Prostate gland (tissue), 2 donors: Measurements from ENCODE around the gene ZNRD2. TPM values are rescaled to one million over a fixed set of nuclear protein-coding genes. Genes with fewer than 3 reads are reported as not detected.
A peak's percentile ranks its signal among the peaks of the same experiment; 100 is the strongest.

Experiments used
- DNase-seq: peaks from one replicate; pipeline ENCODE4 v3.0.0-alpha.2; 2019; ENCODE audit warnings: low spot score
- H3K27ac ChIP-seq, 2 donors: fragments of 200-600 bp; sonication (generic); 2 replicates each; pipeline ENCODE4 v1.5.1; 2017 to 2019
- H3K27me3 ChIP-seq: fragments of 200-600 bp; sonication (generic); replicated peaks from 2 replicates; pipeline ENCODE4 v1.5.1; 2019; ENCODE audit not compliant: insufficient read depth
- H3K36me3 ChIP-seq, 2 donors: fragments of 200-600 bp; sonication (generic); 1 replicate in 1 of 2; 2 replicates in 1 of 2; pipeline versions ENCODE4 v1.5.1 to v1.8.1; 2017 to 2019
- H3K4me1 ChIP-seq: fragments of 200-600 bp; sonication (generic); replicated peaks from 2 replicates; pipeline ENCODE4 v1.5.1; 2019
- H3K4me3 ChIP-seq, 2 donors: fragments of 200-600 bp; sonication (generic); 2 replicates each; pipeline ENCODE4 v1.5.1; 2017 to 2019
- H3K9me3 ChIP-seq: fragments of 200-600 bp; sonication (generic); 2 replicates; pipeline ENCODE4 v1.5.1; 2017
- POLR2A ChIP-seq: fragments of 450-650 bp; IDR thresholded peaks from one replicate; pipeline ENCODE4 v1.6.1; 2016; ENCODE audit warnings: antibody characterized with exemption, mild to moderate bottlenecking
- POLR2AphosphoS5 ChIP-seq: sonication (generic); formaldehyde crosslinking; IDR thresholded peaks from one replicate; pipeline ENCODE4 v1.6.1; 2017; ENCODE audit warnings: antibody characterized with exemption
- whole genome bisulfite sequencing: methylation state at CpG from one replicate; pipeline ENCODE4 v1.1.5; 2018; 5-methylcytosine and 5-hydroxymethylcytosine counted together
- intact Hi-C: fragments of 100-400 bp; cut with DNase I; formaldehyde crosslinking; loops from one replicate; pipeline ENCODE4 v1.14.2; 2022
- total RNA-seq, 2 donors: library from RNA; depleted of rRNA; stranded (reverse); fragments of >200 nt; gene quantifications; one replicate each; pipeline ENCODE4 v1.1.0, GENCODE V29; 2016
- TF ChIP-seq, protein P1 (sequence below), 4 experiments: fragments of 200-600 bp in 2 of 4; fragments of 450-650 bp in 2 of 4; sonication (generic) in 2 of 4; IDR thresholded peaks; 1 replicate in 3 of 4; 2 replicates in 1 of 4; pipeline ENCODE4 v1.5.1; 2016 to 2019; ENCODE audit warnings: antibody characterized with exemption in 4 of 4, mild to moderate bottlenecking in 2 of 4, moderate library complexity in 2 of 4

The ZNRD2 gene
- total RNA-seq, 2 donors from 2014 or later, result 72.8 to 98.1 TPM

GRCh38 chr11:65545853-65546216, 24.4 kb upstream of the ZNRD2 start:
- intact Hi-C loops, result no loop called here
- no peak for DNase-seq
- no peaks in the 10 kb centered on the region for H3K36me3 ChIP-seq
- H3K9me3 ChIP-seq, result no peaks in the 10 kb centered on the region
- TF ChIP-seq POLR2A (no peak), POLR2AphosphoS5 (no peak)
- TF ChIP-seq, protein P1, sequence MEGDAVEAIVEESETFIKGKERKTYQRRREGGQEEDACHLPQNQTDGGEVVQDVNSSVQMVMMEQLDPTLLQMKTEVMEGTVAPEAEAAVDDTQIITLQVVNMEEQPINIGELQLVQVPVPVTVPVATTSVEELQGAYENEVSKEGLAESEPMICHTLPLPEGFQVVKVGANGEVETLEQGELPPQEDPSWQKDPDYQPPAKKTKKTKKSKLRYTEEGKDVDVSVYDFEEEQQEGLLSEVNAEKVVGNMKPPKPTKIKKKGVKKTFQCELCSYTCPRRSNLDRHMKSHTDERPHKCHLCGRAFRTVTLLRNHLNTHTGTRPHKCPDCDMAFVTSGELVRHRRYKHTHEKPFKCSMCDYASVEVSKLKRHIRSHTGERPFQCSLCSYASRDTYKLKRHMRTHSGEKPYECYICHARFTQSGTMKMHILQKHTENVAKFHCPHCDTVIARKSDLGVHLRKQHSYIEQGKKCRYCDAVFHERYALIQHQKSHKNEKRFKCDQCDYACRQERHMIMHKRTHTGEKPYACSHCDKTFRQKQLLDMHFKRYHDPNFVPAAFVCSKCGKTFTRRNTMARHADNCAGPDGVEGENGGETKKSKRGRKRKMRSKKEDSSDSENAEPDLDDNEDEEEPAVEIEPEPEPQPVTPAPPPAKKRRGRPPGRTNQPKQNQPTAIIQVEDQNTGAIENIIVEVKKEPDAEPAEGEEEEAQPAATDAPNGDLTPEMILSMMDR (IDR thresholded peaks at IDR 0.05), result no peak
- no peaks in the 10 kb centered on the region for H3K27me3 ChIP-seq
- H3K4me1 ChIP-seq, result peaks cover 10% of the 10 kb centered on the region
- no peak overlapping the region for H3K4me3 ChIP-seq
- H3K27ac ChIP-seq, result peak overlapping the region; percentile 69 to 76
- WGBS, result 66% methylated on average over 4 of the region's 4 CpGs

DNA sequence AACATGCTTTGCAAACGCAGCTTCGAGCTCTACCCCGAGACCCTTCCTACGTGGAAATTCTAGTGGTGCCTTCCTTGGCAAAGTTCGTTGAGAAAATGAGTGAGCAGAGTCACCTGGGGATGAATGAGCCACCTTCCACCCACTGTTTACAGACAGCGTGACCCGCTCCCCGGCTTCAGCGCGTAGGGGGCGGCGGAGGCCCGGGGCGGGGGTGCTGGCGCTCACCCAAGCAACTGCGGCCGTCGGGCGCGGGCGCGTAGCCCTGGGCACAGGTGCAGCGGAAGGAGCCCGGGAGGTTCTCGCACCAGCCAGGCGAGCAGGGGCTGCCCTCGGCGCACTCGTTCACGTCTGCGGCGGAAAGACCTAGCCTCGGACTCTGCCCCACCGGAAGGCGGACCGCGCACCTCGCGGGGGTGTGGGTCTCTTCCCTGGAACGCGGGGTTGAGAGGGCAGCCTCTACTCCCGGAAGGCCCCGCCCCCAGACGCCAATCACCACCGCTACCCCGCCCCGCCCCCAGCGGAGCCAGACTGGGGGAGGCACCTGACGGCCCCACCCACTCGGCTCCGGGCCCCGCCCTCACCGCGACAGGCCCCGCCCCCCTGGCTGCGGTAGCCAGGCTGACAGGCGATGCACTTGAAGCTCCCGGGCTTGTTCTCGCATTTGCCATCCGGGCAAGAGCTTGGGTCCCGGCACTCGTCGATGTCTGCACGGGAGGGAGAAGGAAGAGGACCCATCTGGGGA, 23.9 kb upstream of the ZNRD2 start:
- intact Hi-C loops, result no loop called here
- Histone ChIP-seq H3K27me3 (no peaks in the 10 kb centered on the region), H3K27ac (peak overlapping the region; percentile 69 to 76), H3K9me3 (no peaks in the 10 kb centered on the region), H3K4me1 (peaks cover 6% of the 10 kb centered on the region), H3K36me3 (no peaks in the 10 kb centered on the region), H3K4me3 (peak overlapping the region; percentile 25 to 33)
- peak; percentile 94 for DNase-seq
- WGBS, result 33% methylated on average over 51 of the region's 64 CpGs
- TF ChIP-seq POLR2A (peak; percentile 48), POLR2AphosphoS5 (peak; percentile 37)
- TF ChIP-seq, protein P1 (IDR thresholded peaks at IDR 0.05), result peak in 1 of 4 experiments; percentile 25

- no peak overlapping the region for H3K27ac ChIP-seq
- no peaks in the 10 kb centered on the region for H3K27me3 ChIP-seq
- H3K4me3 ChIP-seq, result no peak overlapping the region
- H3K36me3 ChIP-seq, result no peaks in the 10 kb centered on the region
- no peaks in the 10 kb centered on the region for H3K4me1 ChIP-seq
- TF ChIP-seq, protein P1 (IDR thresholded peaks at IDR 0.05), result no peak
- TF ChIP-seq POLR2AphosphoS5, result no peak
- no peak for TF ChIP-seq POLR2A
- WGBS, result 80% methylated on average over 52 of the region's 52 CpGs
- intact Hi-C loops, result no loop called here
- no peak for DNase-seq
- H3K9me3 ChIP-seq, result no peaks in the 10 kb centered on the region
Measured at GRCh38 chr11:65547446-65548125, 22.7 kb upstream of the ZNRD2 start.

GRCh38 chr11:65548395-65548794, 21.9 kb upstream of the ZNRD2 start:
- no peaks in the 10 kb centered on the region for H3K9me3 ChIP-seq
- no peak for DNase-seq
- no peak overlapping the region for H3K4me3 ChIP-seq
- TF ChIP-seq POLR2A, result no peak
- TF ChIP-seq POLR2AphosphoS5, result no peak
- TF ChIP-seq, protein P1 (IDR thresholded peaks at IDR 0.05), result no peak
- H3K27me3 ChIP-seq, result no peaks in the 10 kb centered on the region
- intact Hi-C loops, result no loop called here
- H3K36me3 ChIP-seq, result no peaks in the 10 kb centered on the region
- WGBS, result 88% methylated on average over 3 of the region's 3 CpGs
- H3K4me1 ChIP-seq, result no peaks in the 10 kb centered on the region
- no peak overlapping the region for H3K27ac ChIP-seq
